ENCODE data around the gene IER3. TPM values are rescaled to one million over a fixed set of nuclear protein-coding genes. Genes with fewer than 3 reads are reported as not detected.
A peak's percentile ranks its signal among the peaks of the same experiment; 100 is the strongest.

The IER3 gene
- total and polyA plus RNA-seq, 9 of the 15 experiments (the other 6 are each of a cell fraction or from before 2014, with no cell fraction given) = 1.5 to 30.0 (median 11.5) TPM

DNA sequence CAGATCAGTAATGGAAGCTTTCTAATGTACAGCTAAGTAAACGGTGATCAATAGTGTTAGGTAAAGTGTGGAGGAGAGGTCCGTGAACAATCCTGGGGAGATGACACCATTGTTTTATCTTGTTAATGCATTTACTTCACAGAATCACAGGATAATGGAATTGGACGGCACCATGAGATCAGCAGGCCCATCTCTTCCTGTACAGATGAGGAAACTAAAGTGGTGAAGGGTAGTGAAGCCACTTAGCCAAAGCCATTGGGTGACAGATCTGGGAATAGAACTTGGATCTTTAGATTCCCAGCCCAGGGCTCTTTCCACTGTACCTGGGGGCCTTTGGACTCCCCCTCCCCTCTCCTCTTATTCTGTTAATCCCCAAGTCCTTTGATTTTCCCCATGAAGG, 26.2 kb upstream of the IER3 start (continued):
- TF ChIP-seq ZNF668 (CRISPR knock-in tag; IDR thresholded peaks at IDR 0.05) (no peak), BACH1 (tag; IDR thresholded peaks at IDR 0.05) (0 out of 2 replicates have a peak, but pooled peaks have one; percentile 24), KLF1 (tag; IDR thresholded peaks at IDR 0.05) (no peak), ELF4 (CRISPR knock-in tag; IDR thresholded peaks at IDR 0.05) (no peak), NFYB (IDR thresholded peaks at IDR 0.05; ENCODE audit: extremely low read depth, insufficient read length) (no peak), JUNB (CRISPR knock-in tag; conservative IDR thresholded peaks at IDR 0.05) (no peak), PHF8 (IDR thresholded peaks at IDR 0.05; ENCODE audit: borderline replicate concordance, low read length) (no peak), ZNF175 (CRISPR knock-in tag; IDR thresholded peaks at IDR 0.05; ENCODE audit: low read depth) (peak; percentile 45; the same call in 1 of the 2 replicates), MCM5 (IDR thresholded peaks at IDR 0.05; ENCODE audit: low read depth) (no peak), MAFF (IDR thresholded peaks at IDR 0.05; ENCODE audit: low read length) (no peak), ZC3H8 (IDR thresholded peaks at IDR 0.05) (no peak), NBN (IDR thresholded peaks at IDR 0.05; ENCODE audit: low read depth) (no peak), TFAM (CRISPR knock-in tag; conservative IDR thresholded peaks at IDR 0.05) (no peak), SMAD3 (CRISPR knock-in tag; conservative IDR thresholded peaks at IDR 0.05) (0 out of 2 replicates have a peak, but pooled peaks have one; percentile 20), EHMT2 (IDR thresholded peaks at IDR 0.05) (no peak), ZNF232 (CRISPR knock-in tag; IDR thresholded peaks at IDR 0.05) (no peak), ZKSCAN1 (IDR thresholded peaks at IDR 0.05; ENCODE audit: low read depth, low read length) (no peak), OTX1 (CRISPR knock-in tag; IDR thresholded peaks at IDR 0.05) (no peak), TAF9B (IDR thresholded peaks at IDR 0.05; ENCODE audit: partially characterized antibody) (no peak), ZNF282 (CRISPR knock-in tag; IDR thresholded peaks at IDR 0.05) (no peak), MAFG (tag; conservative IDR thresholded peaks at IDR 0.05) (no peak), NCOA2 (IDR thresholded peaks at IDR 0.05; ENCODE audit: partially characterized antibody in 2 of 2) (no peak), RBM14 (IDR thresholded peaks at IDR 0.05; ENCODE audit: borderline replicate concordance, insufficient read depth, low read depth, low read length) (no peak), ARHGAP35 (IDR thresholded peaks at IDR 0.05; ENCODE audit: partially characterized antibody) (no peak)
- TF ChIP-seq, protein P1, sequence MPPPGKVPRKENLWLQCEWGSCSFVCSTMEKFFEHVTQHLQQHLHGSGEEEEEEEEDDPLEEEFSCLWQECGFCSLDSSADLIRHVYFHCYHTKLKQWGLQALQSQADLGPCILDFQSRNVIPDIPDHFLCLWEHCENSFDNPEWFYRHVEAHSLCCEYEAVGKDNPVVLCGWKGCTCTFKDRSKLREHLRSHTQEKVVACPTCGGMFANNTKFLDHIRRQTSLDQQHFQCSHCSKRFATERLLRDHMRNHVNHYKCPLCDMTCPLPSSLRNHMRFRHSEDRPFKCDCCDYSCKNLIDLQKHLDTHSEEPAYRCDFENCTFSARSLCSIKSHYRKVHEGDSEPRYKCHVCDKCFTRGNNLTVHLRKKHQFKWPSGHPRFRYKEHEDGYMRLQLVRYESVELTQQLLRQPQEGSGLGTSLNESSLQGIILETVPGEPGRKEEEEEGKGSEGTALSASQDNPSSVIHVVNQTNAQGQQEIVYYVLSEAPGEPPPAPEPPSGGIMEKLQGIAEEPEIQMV (tag; conservative IDR thresholded peaks at IDR 0.05; ENCODE audit: low read depth) = no peak
- TF ChIP-seq, protein P2, sequence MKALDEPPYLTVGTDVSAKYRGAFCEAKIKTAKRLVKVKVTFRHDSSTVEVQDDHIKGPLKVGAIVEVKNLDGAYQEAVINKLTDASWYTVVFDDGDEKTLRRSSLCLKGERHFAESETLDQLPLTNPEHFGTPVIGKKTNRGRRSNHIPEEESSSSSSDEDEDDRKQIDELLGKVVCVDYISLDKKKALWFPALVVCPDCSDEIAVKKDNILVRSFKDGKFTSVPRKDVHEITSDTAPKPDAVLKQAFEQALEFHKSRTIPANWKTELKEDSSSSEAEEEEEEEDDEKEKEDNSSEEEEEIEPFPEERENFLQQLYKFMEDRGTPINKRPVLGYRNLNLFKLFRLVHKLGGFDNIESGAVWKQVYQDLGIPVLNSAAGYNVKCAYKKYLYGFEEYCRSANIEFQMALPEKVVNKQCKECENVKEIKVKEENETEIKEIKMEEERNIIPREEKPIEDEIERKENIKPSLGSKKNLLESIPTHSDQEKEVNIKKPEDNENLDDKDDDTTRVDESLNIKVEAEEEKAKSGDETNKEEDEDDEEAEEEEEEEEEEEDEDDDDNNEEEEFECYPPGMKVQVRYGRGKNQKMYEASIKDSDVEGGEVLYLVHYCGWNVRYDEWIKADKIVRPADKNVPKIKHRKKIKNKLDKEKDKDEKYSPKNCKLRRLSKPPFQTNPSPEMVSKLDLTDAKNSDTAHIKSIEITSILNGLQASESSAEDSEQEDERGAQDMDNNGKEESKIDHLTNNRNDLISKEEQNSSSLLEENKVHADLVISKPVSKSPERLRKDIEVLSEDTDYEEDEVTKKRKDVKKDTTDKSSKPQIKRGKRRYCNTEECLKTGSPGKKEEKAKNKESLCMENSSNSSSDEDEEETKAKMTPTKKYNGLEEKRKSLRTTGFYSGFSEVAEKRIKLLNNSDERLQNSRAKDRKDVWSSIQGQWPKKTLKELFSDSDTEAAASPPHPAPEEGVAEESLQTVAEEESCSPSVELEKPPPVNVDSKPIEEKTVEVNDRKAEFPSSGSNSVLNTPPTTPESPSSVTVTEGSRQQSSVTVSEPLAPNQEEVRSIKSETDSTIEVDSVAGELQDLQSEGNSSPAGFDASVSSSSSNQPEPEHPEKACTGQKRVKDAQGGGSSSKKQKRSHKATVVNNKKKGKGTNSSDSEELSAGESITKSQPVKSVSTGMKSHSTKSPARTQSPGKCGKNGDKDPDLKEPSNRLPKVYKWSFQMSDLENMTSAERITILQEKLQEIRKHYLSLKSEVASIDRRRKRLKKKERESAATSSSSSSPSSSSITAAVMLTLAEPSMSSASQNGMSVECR (CRISPR knock-in tag; IDR thresholded peaks at IDR 0.05) = no peak
